GM12892 (cell line): ENCODE measurements around the gene SEPTIN12.
"Not testable (repeated sequence)": the region's sequence is repeated elsewhere in the genome, so short reads cannot be mapped to it uniquely, and the experiment has no call there.

Experiments used
- DNase-seq: peaks from one replicate; pipeline ENCODE4 v3.0.0; 2011; ENCODE audit not compliant: insufficient read length
- FAIRE-seq: peaks from 2 replicates; lab custom pipeline; 2011; peaks lifted over from hg19 to GRCh38; lab: Jason Lieb, UNC
- POLR2A ChIP-seq: IDR thresholded peaks from 2 replicates; pipeline ENCODE4 v1.6.1; 2011; ENCODE audit warnings: low read depth, low read length, control low read depth
- POLR2AphosphoS5 ChIP-seq: IDR thresholded peaks from 2 replicates; pipeline ENCODE4 v1.6.1; 2011; ENCODE audit warnings: low read depth, low read length, control low read depth
- TAF1 ChIP-seq: IDR thresholded peaks from 2 replicates; pipeline ENCODE4 v1.6.1; 2011; ENCODE audit warnings: low read depth, mild to moderate bottlenecking, control low read depth, low read length, borderline replicate concordance

Gene SEPTIN12

GRCh38 chr16:4747906-4748681 lies 40.1 kb downstream of the SEPTIN12 start:
- no peak for FAIRE-seq
- TF ChIP-seq TAF1: no peak
- DNase-seq: no peak

- no peak for TF ChIP-seq POLR2AphosphoS5
- no peak for TF ChIP-seq TAF1
- TF ChIP-seq POLR2A: no peak
- no peak for FAIRE-seq
- no peak for DNase-seq
Observed at GRCh38 chr16:4746991-4747574, 41.1 kb downstream of the SEPTIN12 start.

- TF ChIP-seq POLR2A: no peak
- no peak for TF ChIP-seq POLR2AphosphoS5
- TF ChIP-seq TAF1: no peak
- FAIRE-seq (no peak), DNase-seq (no peak)
Observed at GRCh38 chr16:4746215-4746614, 41.9 kb downstream of the SEPTIN12 start.

GRCh38 chr16:4745274-4745569 lies 42.9 kb downstream of the SEPTIN12 start:
- FAIRE-seq: no peak

GRCh38 chr16:4744555-4745273 lies 43.4 kb downstream of the SEPTIN12 start:
- no peak for FAIRE-seq

More at GRCh38 chr16:4745274-4745569, 42.9 kb downstream of the SEPTIN12 start:
- TF ChIP-seq POLR2AphosphoS5 (no peak), TAF1 (no peak), POLR2A (no peak)
- no peak for DNase-seq

GRCh38 chr16:4743226-4743878 lies 44.8 kb downstream of the SEPTIN12 start:
- TF ChIP-seq POLR2AphosphoS5: no peak
- TF ChIP-seq TAF1: no peak
- no peak for TF ChIP-seq POLR2A
- DNase-seq (no peak), FAIRE-seq (no peak)

More at GRCh38 chr16:4744555-4745273, 43.4 kb downstream of the SEPTIN12 start:
- DNase-seq: no peak
- no peak for TF ChIP-seq TAF1

GRCh38 chr16:4738370-4738769 lies 49.8 kb downstream of the SEPTIN12 start:
- not testable (repeated sequence) for DNase-seq, FAIRE-seq

GRCh38 chr16:4737545-4737944 lies 50.6 kb downstream of the SEPTIN12 start:
- no peak for FAIRE-seq
- no peak for DNase-seq
- no peak for TF ChIP-seq POLR2A

GRCh38 chr16:4736546-4736945 lies 51.6 kb downstream of the SEPTIN12 start:
- TF ChIP-seq TAF1 (no peak), POLR2AphosphoS5 (no peak), POLR2A (no peak)
- no peak for DNase-seq
- FAIRE-seq: no peak

GRCh38 chr16:4734730-4735535 lies 53.2 kb downstream of the SEPTIN12 start:
- FAIRE-seq: peak; percentile 89
- TF ChIP-seq POLR2A: peak; percentile 67; the same call in 1 of the 2 replicates
- no peak for TF ChIP-seq POLR2AphosphoS5

GRCh38 chr16:4734063-4734729 lies 53.9 kb downstream of the SEPTIN12 start, which contains the start of the genes ANKS3 and DNAAF8:
TSS of gene ANKS3 (minus strand) at chr16:4734271. CDS start at chr16:4730149, 4,122 bp downstream.
TSS of gene DNAAF8 (plus strand) at chr16:4734537. CDS start at chr16:4736515, 1,978 bp downstream.
- TF ChIP-seq POLR2A: peak; percentile 60; the same call in 1 of the 2 replicates
- 0 out of 2 replicates have a peak, but pooled peaks have one; percentile 21 for TF ChIP-seq POLR2AphosphoS5
- no peak for TF ChIP-seq TAF1
- FAIRE-seq (peak; percentile 94), DNase-seq (peak; percentile 86)

More at GRCh38 chr16:4734730-4735535, 53.2 kb downstream of the SEPTIN12 start:
- peak; percentile 90 for DNase-seq

GRCh38 chr16:4733747-4734062 lies 54.4 kb downstream of the SEPTIN12 start:
- FAIRE-seq (no peak), DNase-seq (no peak)
- TF ChIP-seq POLR2AphosphoS5: no peak
- no peak for TF ChIP-seq TAF1
- TF ChIP-seq POLR2A: no peak
